Measurements from ENCODE around the gene ALDH1L1.

DNA sequence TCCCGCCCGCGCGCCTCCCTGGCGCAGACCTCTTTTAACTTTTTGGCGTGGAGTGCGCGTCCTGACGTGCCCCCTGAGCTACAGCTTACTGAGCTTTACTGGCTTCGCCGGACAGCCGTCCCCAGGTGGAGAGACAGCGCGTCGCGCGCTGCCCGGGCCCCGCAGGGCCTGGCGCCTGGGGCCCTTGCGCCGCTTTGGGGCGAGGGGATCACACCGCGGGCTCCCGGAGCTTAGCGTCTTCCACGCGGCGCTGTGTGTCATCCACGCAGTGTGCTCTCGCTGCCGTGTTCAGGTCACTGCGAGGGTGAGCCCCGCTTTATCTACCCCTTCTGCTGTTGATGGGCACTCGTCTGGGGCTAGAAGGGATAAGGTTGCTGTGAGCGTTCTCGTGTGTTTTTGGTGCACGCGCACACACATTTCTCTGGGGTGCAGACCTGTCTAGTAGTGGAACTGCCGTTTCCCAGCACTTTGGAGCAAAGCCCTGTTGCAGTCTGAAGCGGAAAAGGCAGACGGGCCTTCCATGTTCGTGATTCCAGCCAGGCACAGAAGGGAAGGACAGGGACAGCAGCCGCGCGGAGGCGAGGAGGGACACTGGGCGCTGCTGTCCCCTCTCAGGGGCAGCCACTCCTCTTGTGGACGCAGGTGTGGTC lies 33.1 kb upstream of the ALDH1L1 start:
- TF ChIP-seq POLR2A (IDR thresholded peaks at IDR 0.05; ENCODE audit: low read depth, low read length) (no peak), TAF1 (IDR thresholded peaks at IDR 0.05; ENCODE audit: borderline replicate concordance, low read depth, low read length) (no peak)
